ENCODE data around the gene ARGFX.

The ARGFX gene

GRCh38 chr3:121604759-121605158, 37.0 kb downstream of the ARGFX start:
- Histone ChIP-seq H3K4me3 (ENCODE audit: low read depth, low read length) (no peak overlapping the region), H3K27me3 (ENCODE audit: control insufficient read depth, insufficient read depth, low read length) (no peaks in the 10 kb centered on the region), H3K9me3 (ENCODE audit: control insufficient read depth, insufficient read depth, low read length) (no peaks in the 10 kb centered on the region), H3K4me1 (ENCODE audit: control insufficient read depth, insufficient read depth, low read length) (peaks cover 9% of the 10 kb centered on the region), H3K9ac (ENCODE audit: low read depth, low read length) (no peak overlapping the region), H3K36me3 (ENCODE audit: control insufficient read depth, insufficient read depth, low read length) (no peaks in the 10 kb centered on the region)

- H3K4me1 ChIP-seq (ENCODE audit: control insufficient read depth, insufficient read depth, low read length) = peaks cover 8% of the 10 kb centered on the region
- H3K36me3 ChIP-seq (ENCODE audit: control insufficient read depth, insufficient read depth, low read length) = no peaks in the 10 kb centered on the region
- H3K27me3 ChIP-seq (ENCODE audit: control insufficient read depth, insufficient read depth, low read length) = no peaks in the 10 kb centered on the region
- H3K4me3 ChIP-seq (ENCODE audit: low read depth, low read length) = no peak overlapping the region
- H3K9ac ChIP-seq (ENCODE audit: low read depth, low read length) = no peak overlapping the region
- no peaks in the 10 kb centered on the region for H3K9me3 ChIP-seq (ENCODE audit: control insufficient read depth, insufficient read depth, low read length)
Observed at GRCh38 chr3:121606106-121606505, 38.4 kb downstream of the ARGFX start.

Measured in iPS-15b (cell line).